Mesenchymal stem cell (in vitro differentiated cells and primary cell): ENCODE data around the gene PRR35.

Experiments
- DNase-seq: peaks from one replicate; pipeline ENCODE4 v3.0.0-alpha.2; 2013
- H2AFZ ChIP-seq: one replicate; pipeline ENCODE4 v1.6.1; 2013; ENCODE audit warnings: low read depth, mild to moderate bottlenecking, control low read depth, inconsistent platforms, low read length, moderate library complexity
- H2AK5ac ChIP-seq: 2 replicates; pipeline ENCODE4 v1.6.1; 2013; ENCODE audit warnings: low read length, moderate library complexity, mild to moderate bottlenecking, inconsistent platforms; ENCODE audit not compliant: severe bottlenecking
- H2BK120ac ChIP-seq: one replicate; pipeline ENCODE4 v1.6.1; 2013; ENCODE audit warnings: low read depth, mild to moderate bottlenecking, inconsistent platforms, low read length, moderate library complexity
- H2BK12ac ChIP-seq, 2 experiments: one replicate each; pipeline ENCODE4 v1.6.1; 2013; ENCODE audit warnings: inconsistent platforms in 2 of 2, low read length in 2 of 2, mild to moderate bottlenecking in 2 of 2, moderate library complexity in 2 of 2, control low read depth in 1 of 2
- H2BK15ac ChIP-seq: one replicate; pipeline ENCODE4 v1.6.1; 2013; ENCODE audit warnings: mild to moderate bottlenecking, low read depth, inconsistent platforms; ENCODE audit not compliant: poor library complexity, severe bottlenecking
- H2BK5ac ChIP-seq: 2 replicates; pipeline ENCODE4 v1.6.1; 2013; ENCODE audit warnings: low read depth, mild to moderate bottlenecking, low read length, control low read depth, inconsistent platforms; ENCODE audit not compliant: poor library complexity, severe bottlenecking
- H3K14ac ChIP-seq, 2 experiments: one replicate each; pipeline ENCODE4 v1.6.1; 2013; ENCODE audit warnings: inconsistent platforms in 2 of 2, low read length in 2 of 2, control low read depth in 1 of 2, mild to moderate bottlenecking in 1 of 2, moderate library complexity in 1 of 2
- H3K18ac ChIP-seq, 2 experiments: one replicate each; pipeline ENCODE4 v1.6.1; 2013; ENCODE audit warnings: inconsistent platforms in 2 of 2, low read length in 2 of 2, control low read depth in 1 of 2, low read depth in 1 of 2, mild to moderate bottlenecking in 1 of 2
- H3K23ac ChIP-seq, 2 experiments: one replicate each; pipeline ENCODE4 v1.6.1; 2013; ENCODE audit warnings: inconsistent platforms in 2 of 2, low read length in 2 of 2, mild to moderate bottlenecking in 2 of 2, moderate library complexity in 2 of 2, control low read depth in 1 of 2
- H3K27ac ChIP-seq: 2 replicates; pipeline ENCODE4 v1.5.1; 2013; ENCODE audit warnings: mild to moderate bottlenecking, moderate library complexity, low read length, control low read depth, inconsistent platforms; ENCODE audit not compliant: poor library complexity, severe bottlenecking
- H3K27me3 ChIP-seq, 2 experiments: 2 replicates each; pipeline versions ENCODE4 v1.6.1 to v1.7.0; 2013; ENCODE audit warnings: low read length in 2 of 2, mild to moderate bottlenecking in 2 of 2, moderate library complexity in 2 of 2, control low read depth in 1 of 2, inconsistent platforms in 1 of 2; ENCODE audit not compliant: control insufficient read depth in 1 of 2, insufficient read depth in 1 of 2
- H3K36me3 ChIP-seq, 2 experiments: 2 replicates each; pipeline versions ENCODE4 v1.6.1 to v1.7.0; 2013; ENCODE audit warnings: low read length in 2 of 2, control low read depth in 1 of 2, inconsistent platforms in 1 of 2, low read depth in 1 of 2, mild to moderate bottlenecking in 1 of 2; ENCODE audit not compliant: insufficient read depth in 2 of 2, control insufficient read depth in 1 of 2
- H3K4ac ChIP-seq, 2 experiments: one replicate each; pipeline ENCODE4 v1.6.1; 2013; ENCODE audit warnings: inconsistent platforms in 2 of 2, low read length in 2 of 2, mild to moderate bottlenecking in 2 of 2, moderate library complexity in 2 of 2, control low read depth in 1 of 2, low read depth in 1 of 2
- H3K4me1 ChIP-seq: 2 replicates; pipeline ENCODE4 v1.6.1; 2013; ENCODE audit warnings: low read depth, low read length, control low read depth; ENCODE audit not compliant: control insufficient read depth, insufficient read depth
- H3K4me2 ChIP-seq: 2 replicates; pipeline ENCODE4 v1.6.1; 2013; ENCODE audit warnings: low read length, mild to moderate bottlenecking, inconsistent platforms; ENCODE audit not compliant: poor library complexity, severe bottlenecking
- H3K4me3 ChIP-seq, 2 experiments: 2 replicates each; pipeline versions ENCODE4 v1.5.1 to v1.7.0; 2013; ENCODE audit warnings: low read length in 2 of 2, mild to moderate bottlenecking in 2 of 2, control low read depth in 1 of 2, low read depth in 1 of 2; ENCODE audit not compliant: insufficient read depth in 1 of 2
- H3K79me1 ChIP-seq: replicated peaks from 2 replicates; pipeline ENCODE4 v1.6.1; 2013; ENCODE audit warnings: mild to moderate bottlenecking, control low read depth, low read length, inconsistent platforms; ENCODE audit not compliant: poor library complexity, severe bottlenecking
- H3K9ac ChIP-seq: 2 replicates; pipeline ENCODE4 v1.7.0; 2013; ENCODE audit warnings: mild to moderate bottlenecking, low read length, moderate library complexity
- H3K9me3 ChIP-seq: 2 replicates; pipeline ENCODE4 v1.7.0; 2013; ENCODE audit warnings: mild to moderate bottlenecking, low read length; ENCODE audit not compliant: control insufficient read depth
- H4K8ac ChIP-seq: one replicate; pipeline ENCODE4 v1.6.1; 2013; ENCODE audit warnings: inconsistent platforms, mild to moderate bottlenecking, low read length, moderate library complexity
- H4K91ac ChIP-seq: one replicate; pipeline ENCODE4 v1.6.1; 2013; ENCODE audit warnings: mild to moderate bottlenecking, low read length, inconsistent platforms
- WGBS: methylation state at CpG from one replicate; pipeline ENCODE4 v1.1.7; 2013; ENCODE audit warnings: mixed read lengths; 5-methylcytosine and 5-hydroxymethylcytosine counted together

The PRR35 gene

GRCh38 chr16:558298-559020 is 1.7 kb upstream of the PRR35 start:
- Histone ChIP-seq H4K91ac (no peak overlapping the region), H3K4ac (no peak overlapping the region), H3K18ac (no peak overlapping the region), H3K27ac (no peak overlapping the region), H3K9ac (no peak overlapping the region), H2AK5ac (no peak overlapping the region), H4K8ac (no peak overlapping the region), H3K4me2 (no peak overlapping the region), H3K14ac (no peak overlapping the region), H3K4me1 (peaks cover 39% of the 10 kb centered on the region), H3K27me3 (peaks cover 38 to 46% of the 10 kb centered on the region in 2 experiments), H3K36me3 (peaks cover 4 to 23% of the 10 kb centered on the region in 2 experiments), H2AFZ (no peak overlapping the region), H2BK15ac (no peak overlapping the region), H3K23ac (no peak overlapping the region), H3K79me1 (no peaks in the 10 kb centered on the region), H3K4me3 (no peak overlapping the region), H2BK120ac (no peak overlapping the region), H2BK12ac (no peak overlapping the region), H3K9me3 (no peaks in the 10 kb centered on the region), H2BK5ac (no peak overlapping the region)
- DNase-seq: no peak
- 82% methylated on average over 22 of the region's 22 CpGs for WGBS

GRCh38 chr16:559021-559380 is 1.2 kb upstream of the PRR35 start:
- H4K91ac ChIP-seq: no peak overlapping the region
- peaks cover 38% of the 10 kb centered on the region for H3K4me1 ChIP-seq
- H2BK15ac ChIP-seq: no peak overlapping the region
- no peak overlapping the region for H3K4me2 ChIP-seq
- peaks cover 3 to 18% of the 10 kb centered on the region in 2 experiments for H3K36me3 ChIP-seq
- H2BK120ac ChIP-seq: no peak overlapping the region
- no peak overlapping the region for H3K9ac ChIP-seq
- no peak overlapping the region for H2AK5ac ChIP-seq
- H2BK12ac ChIP-seq: no peak overlapping the region
- no peak overlapping the region for H3K4ac ChIP-seq
- no peak overlapping the region for H4K8ac ChIP-seq
- H3K4me3 ChIP-seq: no peak overlapping the region
- no peaks in the 10 kb centered on the region for H3K9me3 ChIP-seq
- H3K14ac ChIP-seq: no peak overlapping the region
- H3K23ac ChIP-seq: no peak overlapping the region
- no peak overlapping the region for H3K27ac ChIP-seq
- H3K27me3 ChIP-seq: peaks cover 38 to 46% of the 10 kb centered on the region in 2 experiments
- no peak overlapping the region for H2AFZ ChIP-seq
- DNase-seq: no peak
- H2BK5ac ChIP-seq: no peak overlapping the region
- H3K79me1 ChIP-seq: no peaks in the 10 kb centered on the region
- WGBS: 84% methylated on average over 15 of the region's 15 CpGs
- no peak overlapping the region for H3K18ac ChIP-seq

GRCh38 chr16:559411-560203 is 587 bp upstream of the PRR35 start:
- peak overlapping the region in 1 of 2 experiments; percentile 50 for H3K23ac ChIP-seq
- no peak overlapping the region for H4K91ac ChIP-seq
- no peak overlapping the region for H4K8ac ChIP-seq
- H2BK5ac ChIP-seq: no peak overlapping the region
- no peak overlapping the region for H3K4me2 ChIP-seq
- H3K4me3 ChIP-seq: no peak overlapping the region
- H2BK15ac ChIP-seq: no peak overlapping the region
- H3K9ac ChIP-seq: no peak overlapping the region
- DNase-seq: no peak
- H3K18ac ChIP-seq: no peak overlapping the region
- H3K9me3 ChIP-seq: no peaks in the 10 kb centered on the region
- WGBS: 19% methylated on average over 26 of the region's 62 CpGs
- H2BK12ac ChIP-seq: no peak overlapping the region
- H2AFZ ChIP-seq: no peak overlapping the region
- H3K4ac ChIP-seq: no peak overlapping the region
- H2AK5ac ChIP-seq: no peak overlapping the region
- no peaks in the 10 kb centered on the region for H3K79me1 ChIP-seq
- no peak overlapping the region for H3K14ac ChIP-seq
- no peak overlapping the region for H2BK120ac ChIP-seq
- peaks cover 33% of the 10 kb centered on the region for H3K4me1 ChIP-seq
- H3K27ac ChIP-seq: no peak overlapping the region
- H3K27me3 ChIP-seq: peaks cover 38 to 46% of the 10 kb centered on the region in 2 experiments
- peaks cover 0 to 13% of the 10 kb centered on the region in 2 experiments for H3K36me3 ChIP-seq

GRCh38 chr16:560701-561412 is 663 bp downstream of the PRR35 start:
- 55% methylated on average over 28 of the region's 54 CpGs for WGBS
- no peak overlapping the region for H3K4me2 ChIP-seq
- no peak for DNase-seq

More at GRCh38 chr16:560701-561412, 663 bp downstream of the PRR35 start:
- Histone ChIP-seq H4K8ac (no peak overlapping the region), H2BK120ac (no peak overlapping the region), H3K9ac (no peak overlapping the region), H3K14ac (no peak overlapping the region), H3K27ac (no peak overlapping the region), H3K4me1 (peaks cover 35% of the 10 kb centered on the region), H3K23ac (peak overlapping the region in 1 of 2 experiments; percentile 78), H4K91ac (no peak overlapping the region), H2BK12ac (no peak overlapping the region), H3K4ac (no peak overlapping the region), H3K9me3 (no peaks in the 10 kb centered on the region), H3K79me1 (no peaks in the 10 kb centered on the region), H3K27me3 (peaks cover 38 to 46% of the 10 kb centered on the region in 2 experiments), H2AFZ (no peak overlapping the region), H2BK5ac (no peak overlapping the region), H3K36me3 (peaks cover 0 to 4% of the 10 kb centered on the region in 2 experiments), H2AK5ac (no peak overlapping the region), H2BK15ac (no peak overlapping the region), H3K18ac (no peak overlapping the region), H3K4me3 (no peak overlapping the region)
